GM12872 (cell line): ENCODE measurements around the gene PRSS50.

Experiments used
- TF ChIP-seq, protein P1 (sequence below): IDR thresholded peaks from 3 replicates; pipeline ENCODE4 v1.5.1; 2011; ENCODE audit warnings: low read depth, mild to moderate bottlenecking, low read length, moderate library complexity; ENCODE audit not compliant: insufficient read depth

The PRSS50 gene

DNA sequence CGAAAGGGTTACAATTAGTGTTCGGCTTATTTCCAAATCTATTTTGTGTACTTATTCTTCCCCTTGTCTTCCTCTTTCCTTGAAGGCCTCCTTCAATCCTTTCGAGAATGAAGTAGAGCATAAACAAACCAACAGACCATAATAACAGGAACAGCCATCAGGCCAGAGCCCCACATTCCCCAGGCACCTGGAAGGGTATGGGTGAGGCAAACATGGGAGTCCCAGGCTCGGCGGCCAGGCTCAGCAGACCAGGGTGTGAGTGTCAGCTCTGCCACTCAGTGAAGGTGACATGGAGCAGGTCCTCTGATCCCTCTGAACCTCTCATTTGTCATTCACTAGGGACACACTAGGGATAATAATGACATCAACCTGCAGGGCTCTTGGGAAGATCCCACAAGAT lies 38.0 kb downstream of the PRSS50 start:
- TF ChIP-seq, protein P1, sequence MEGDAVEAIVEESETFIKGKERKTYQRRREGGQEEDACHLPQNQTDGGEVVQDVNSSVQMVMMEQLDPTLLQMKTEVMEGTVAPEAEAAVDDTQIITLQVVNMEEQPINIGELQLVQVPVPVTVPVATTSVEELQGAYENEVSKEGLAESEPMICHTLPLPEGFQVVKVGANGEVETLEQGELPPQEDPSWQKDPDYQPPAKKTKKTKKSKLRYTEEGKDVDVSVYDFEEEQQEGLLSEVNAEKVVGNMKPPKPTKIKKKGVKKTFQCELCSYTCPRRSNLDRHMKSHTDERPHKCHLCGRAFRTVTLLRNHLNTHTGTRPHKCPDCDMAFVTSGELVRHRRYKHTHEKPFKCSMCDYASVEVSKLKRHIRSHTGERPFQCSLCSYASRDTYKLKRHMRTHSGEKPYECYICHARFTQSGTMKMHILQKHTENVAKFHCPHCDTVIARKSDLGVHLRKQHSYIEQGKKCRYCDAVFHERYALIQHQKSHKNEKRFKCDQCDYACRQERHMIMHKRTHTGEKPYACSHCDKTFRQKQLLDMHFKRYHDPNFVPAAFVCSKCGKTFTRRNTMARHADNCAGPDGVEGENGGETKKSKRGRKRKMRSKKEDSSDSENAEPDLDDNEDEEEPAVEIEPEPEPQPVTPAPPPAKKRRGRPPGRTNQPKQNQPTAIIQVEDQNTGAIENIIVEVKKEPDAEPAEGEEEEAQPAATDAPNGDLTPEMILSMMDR: no peak

DNA sequence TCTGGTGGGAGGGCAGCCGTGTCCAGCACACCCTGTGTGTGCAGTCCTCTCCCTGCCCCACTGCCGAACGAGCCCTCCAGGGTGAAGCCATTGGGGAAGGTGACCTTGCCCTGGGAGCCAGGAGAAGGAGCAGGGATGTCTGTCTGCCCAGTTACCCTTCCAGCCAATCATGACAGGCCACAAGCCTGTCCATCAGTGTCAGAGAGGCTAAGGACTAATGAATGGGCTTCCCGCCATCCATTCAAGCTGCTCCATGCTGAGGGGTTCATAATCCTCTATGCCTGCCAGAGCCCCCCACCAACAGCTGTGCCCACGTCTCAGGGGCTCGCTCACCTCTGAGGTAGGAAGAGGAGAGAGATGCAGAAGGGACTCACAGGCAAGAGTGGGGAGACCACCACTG lies 39.4 kb downstream of the PRSS50 start:
- TF ChIP-seq, protein P1: no peak

DNA sequence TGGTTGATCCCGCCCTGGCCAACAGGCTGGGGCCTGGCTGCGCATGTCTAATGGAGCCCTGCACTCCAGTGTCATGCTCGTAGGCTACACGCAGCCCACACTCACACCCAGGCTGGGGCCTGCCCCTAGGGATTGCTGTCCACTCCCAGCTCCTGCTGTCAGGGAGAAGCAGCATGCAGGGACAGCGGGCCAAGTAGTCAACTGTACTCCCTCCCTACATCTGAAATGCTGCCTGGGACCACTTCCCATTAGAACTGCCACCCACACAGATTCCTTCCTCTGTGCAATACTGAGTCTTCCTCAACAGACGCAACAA lies 40.3 kb downstream of the PRSS50 start:
- TF ChIP-seq, protein P1: no peak

DNA sequence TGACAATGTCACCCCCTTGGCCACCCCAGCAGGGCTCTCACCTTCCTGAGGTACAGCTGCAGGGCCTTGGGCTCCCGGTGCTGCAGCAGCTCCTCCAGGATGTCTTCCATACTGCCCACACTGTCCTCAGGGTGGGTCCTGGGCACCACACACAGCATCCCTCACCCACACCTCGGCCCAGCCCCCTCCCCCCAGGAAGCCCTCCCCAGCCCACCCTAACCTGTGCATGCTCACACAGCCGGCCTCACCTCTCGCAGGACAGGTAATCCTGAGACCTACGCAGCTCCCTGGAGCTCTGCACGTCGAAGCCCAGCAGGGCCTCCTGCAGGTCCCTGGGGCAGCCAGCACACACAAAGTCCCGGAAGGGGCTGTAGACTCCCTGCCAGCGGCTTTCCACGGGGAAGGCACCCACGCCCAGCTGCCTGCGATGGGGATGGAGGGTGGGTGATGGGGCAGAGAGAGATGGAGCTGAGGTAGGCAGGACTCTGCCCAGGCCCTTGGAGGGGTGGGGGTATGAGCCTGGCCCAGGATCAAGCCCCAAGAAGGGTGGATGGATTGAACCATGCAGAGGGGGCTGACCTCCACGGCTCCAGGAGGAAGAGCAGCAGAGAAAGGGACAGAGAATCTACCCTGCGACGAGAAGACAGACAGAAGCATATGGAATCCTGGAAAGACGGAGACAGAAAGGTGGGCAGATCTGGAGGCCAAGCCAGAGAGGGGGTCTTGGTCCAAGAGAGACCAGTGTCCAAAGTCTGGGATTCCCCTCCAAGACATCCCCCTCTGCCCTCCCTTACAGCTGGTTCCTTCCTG lies 40.9 kb downstream of the PRSS50 start:
- TF ChIP-seq, protein P1: no peak

DNA sequence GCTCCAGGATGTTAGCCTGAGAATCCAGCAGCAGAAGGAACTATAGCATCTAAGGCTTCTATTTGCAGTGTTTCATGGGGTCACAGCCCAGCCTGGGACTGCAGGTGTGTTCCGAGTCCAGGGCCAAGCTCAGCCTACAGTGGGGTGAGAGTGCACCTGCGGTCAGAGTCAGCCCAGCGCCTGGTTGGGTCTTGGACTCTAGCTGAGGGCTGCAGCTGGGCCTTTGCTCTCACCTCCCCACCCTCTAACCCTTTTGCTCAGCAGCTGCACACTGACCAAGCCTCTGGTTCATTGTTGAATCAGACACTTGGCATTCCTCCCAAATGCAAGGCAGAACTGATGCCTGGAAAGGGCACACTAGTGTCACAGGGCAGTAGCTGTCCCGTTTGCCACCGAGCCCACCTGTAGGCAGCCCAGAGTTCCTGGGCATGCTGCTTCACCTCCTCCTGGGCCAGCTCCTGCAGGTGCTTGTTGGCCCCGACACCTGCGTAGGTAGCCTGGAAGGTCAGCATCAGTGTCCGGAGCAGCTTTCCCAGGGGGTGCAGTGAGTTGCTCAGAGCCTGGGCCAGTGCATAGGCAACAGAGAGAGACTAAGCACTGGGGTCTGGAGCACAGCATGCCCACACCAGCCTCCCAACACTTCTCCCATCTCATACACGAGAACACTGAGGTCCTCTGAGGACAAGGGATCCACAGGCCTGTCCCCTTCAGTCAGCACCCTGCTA lies 41.7 kb downstream of the PRSS50 start:
- TF ChIP-seq, protein P1: no peak

DNA sequence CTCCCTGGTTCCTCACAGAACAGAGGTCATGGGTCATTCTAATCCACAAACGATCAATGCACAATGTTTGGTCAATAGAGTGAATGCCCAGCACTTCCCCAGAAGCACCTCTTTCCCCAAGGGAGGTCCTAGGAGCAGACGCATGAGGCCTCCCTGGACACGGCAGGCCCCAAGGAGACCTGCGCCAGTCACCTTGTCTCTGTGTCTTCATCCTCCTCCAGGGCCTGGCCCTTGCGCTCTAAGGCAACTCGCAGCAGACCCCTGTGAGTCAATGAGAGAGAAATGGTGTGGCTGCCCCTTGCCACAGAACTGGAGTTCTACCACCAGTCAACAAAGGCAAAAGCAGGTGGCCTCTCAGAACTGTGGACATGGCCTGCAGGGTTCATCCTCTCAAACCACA lies 42.2 kb downstream of the PRSS50 start:
- TF ChIP-seq, protein P1: no peak

DNA sequence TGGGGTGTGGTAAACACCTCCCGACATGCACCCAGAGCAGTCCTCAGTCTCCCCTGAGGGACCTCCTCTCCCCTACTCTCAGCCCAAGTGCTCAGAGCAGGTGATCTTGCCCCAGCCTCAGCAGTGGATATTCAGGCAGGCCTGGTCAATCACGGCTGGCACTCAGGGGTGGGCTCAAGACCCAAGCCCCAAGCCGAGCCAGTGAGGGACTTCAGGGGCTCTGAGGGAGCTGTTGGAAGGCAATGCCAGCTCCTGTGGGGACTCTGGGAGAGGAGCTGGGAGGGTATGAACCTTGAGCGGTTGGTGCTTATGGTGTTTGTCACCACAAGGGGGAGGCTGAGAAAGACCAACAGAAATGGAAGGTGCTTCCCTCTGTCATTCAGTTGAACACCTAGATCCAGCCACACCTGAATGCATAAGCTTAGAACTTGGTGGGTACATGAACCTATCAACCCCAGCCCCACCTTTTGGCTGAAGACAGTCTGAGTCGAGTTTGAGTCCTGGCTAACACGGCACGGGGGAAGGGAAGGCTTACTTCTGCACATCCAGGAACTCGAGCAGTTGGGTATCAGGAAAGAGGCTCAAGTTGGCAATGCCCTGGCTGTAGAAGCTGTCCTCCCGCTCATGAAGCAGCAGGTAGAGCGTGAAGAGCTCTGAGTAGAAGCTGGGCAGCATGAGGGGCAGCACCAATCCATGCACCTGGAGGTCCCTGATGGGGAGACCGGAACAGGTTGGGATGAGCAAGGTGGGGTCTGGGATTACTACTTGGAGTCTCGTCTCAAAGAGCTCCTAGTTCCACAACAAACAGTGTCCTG lies 43.4 kb downstream of the PRSS50 start:
- TF ChIP-seq, protein P1: peak; percentile 48
